ENCODE measurements around the gene CELF2.

CELF2 gene

DNA sequence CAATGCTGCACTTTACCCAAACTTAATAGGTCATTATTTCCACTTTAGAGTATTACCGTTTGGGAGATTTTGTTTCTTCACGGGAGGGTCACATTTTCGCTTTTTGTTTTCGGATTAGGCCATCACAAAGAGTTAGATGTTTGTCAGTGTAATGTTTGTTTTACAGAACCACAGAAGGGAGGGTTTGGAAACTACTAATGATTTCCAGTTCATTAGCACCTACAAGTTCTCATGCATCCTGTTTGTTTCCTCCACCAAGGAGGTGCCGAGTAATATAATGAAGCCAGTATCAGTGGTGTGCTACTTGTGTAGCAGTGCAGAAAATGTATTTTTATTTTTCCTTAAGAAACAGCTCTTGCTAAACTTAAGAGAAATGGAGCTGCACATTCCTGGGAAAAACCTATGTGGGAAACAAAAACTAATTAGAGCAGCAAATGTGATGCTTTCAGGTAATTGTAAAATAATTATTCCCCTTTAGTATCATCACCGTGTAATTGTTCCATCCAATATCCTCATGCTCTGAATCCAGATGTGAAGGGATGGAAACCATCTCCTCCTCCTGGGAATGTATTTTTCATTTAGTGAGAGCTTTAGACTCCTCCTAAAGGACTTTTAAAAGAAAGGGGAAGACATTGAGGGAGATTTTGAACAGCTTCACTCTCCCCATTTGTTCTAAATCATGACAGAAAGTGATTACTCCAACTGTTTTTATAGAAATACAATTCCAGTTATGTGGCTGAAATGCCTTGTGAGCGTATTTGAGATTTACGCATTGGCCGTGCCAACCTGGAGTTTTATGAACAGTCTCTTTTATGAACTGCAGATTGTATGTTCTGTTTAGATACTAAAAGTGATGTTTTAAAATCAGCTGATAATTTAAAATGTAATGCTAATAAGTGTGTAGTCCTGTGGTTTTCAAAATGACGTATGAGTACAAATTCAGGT is 5.6 kb downstream of the CELF2 start:
- DNase-seq (ENCODE audit: low read depth): no peak

DNA sequence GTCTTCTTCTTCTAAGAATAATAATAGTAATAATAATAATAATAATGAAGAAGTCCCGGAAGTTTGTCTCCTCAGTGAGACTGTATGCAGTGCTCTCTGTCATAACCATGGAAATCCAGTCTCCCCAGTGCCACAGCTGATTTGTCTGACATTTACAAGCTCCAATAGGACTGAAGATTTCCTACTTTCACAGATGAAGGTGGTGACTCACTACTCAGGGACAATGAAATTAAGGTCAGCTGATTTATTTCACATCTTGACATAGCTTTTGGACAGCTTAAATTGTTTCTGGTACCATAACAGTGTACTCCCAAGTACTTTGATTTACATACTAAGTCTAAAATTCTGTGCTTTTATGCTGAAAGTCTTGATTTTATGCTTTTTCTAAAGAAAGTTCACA is 6.9 kb downstream of the CELF2 start:
- no peak for DNase-seq (ENCODE audit: low read depth)

DNA sequence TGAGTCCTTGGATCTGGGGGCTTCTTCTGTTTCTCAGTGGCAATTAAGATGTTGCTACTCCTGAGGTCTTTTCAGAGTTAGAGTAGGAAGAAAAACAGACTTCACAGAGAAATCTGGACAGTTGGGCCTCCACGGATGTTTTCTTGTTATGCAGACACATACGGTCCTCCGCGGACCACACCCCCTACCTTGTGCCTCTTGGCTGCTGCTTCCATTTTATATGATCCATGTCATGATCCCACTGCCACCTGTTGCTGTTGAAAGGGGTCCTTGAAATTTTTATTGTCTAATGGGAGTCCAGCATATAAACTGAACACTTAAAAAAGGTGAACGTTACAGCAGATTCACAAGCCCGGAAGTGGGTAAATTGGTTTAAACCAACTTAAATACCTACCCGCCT is 8.3 kb downstream of the CELF2 start:
- no peak for DNase-seq (ENCODE audit: low read depth)

DNA sequence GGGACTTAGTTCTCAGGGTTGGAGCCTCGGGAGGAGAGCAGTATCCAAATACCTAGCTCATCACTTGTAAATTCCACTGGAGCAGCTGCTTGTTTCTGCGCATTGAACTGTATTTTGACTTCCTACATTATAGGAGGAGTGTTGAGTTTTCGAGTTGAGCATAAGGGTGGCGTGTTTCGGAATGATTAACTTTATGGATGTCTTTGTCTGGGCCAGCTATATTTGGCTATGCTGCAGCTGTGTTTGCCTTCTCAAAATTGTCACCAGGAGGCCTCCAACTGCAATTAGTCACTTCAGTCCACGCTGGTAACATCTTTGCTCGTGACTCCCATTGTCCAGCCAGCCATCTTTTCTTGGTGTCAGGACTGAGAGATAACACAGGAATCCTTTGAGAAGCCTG is 9.1 kb downstream of the CELF2 start:
- DNase-seq (ENCODE audit: low read depth): no peak

DNA sequence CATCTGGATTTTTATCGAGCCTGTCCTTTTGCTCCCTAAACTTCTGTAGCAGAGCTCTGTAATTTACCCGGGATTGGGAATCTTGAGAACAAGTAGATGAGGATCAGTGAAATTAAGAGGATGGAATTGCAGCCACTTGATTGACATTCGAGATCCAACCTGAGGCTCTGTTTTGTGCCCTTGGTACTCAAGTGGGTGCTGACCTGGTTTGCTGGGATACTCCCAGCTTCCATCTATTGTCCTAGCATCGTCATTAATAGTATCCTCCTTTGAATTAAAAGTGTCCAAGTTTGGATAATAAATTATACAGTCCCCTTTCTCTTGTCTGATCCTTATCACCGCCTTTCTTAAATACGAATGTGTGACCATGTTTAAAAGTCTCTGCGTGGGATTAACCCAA is 17.1 kb downstream of the CELF2 start:
- DNase-seq (ENCODE audit: low read depth): no peak

DNA sequence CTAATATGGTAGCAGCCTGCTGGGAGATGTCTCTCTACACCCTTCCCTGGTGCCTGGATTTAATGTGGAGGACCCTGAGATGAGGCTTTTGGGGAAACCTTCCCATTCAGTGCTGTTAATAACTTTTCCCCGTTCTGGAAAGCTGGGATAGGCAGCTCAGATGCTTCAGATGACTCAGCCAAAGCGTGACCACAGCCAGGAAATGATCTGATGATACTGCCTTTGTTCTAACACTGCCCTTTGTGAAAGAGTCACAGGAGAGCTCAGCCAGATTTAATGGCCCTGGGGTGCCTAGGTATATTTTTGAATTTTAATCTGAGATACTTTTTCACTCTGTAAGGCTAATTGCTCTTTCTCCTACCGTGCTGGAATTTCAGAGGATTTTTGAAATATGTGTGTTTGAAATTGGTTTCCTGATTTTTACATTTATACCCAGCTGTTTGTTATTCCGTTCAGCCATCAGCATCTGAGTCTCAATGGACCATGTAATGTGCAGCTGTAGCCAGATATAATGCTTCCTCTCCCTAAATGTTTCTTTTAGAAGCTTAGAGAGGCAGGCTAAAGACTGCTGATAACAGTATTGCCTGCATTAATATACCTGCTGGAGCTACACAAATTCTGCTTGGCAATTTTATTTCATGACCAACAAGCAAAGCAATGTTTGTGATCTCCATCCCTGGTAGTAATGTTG is 17.8 kb downstream of the CELF2 start:
- peak; percentile 9 for DNase-seq (ENCODE audit: low read depth)

DNA sequence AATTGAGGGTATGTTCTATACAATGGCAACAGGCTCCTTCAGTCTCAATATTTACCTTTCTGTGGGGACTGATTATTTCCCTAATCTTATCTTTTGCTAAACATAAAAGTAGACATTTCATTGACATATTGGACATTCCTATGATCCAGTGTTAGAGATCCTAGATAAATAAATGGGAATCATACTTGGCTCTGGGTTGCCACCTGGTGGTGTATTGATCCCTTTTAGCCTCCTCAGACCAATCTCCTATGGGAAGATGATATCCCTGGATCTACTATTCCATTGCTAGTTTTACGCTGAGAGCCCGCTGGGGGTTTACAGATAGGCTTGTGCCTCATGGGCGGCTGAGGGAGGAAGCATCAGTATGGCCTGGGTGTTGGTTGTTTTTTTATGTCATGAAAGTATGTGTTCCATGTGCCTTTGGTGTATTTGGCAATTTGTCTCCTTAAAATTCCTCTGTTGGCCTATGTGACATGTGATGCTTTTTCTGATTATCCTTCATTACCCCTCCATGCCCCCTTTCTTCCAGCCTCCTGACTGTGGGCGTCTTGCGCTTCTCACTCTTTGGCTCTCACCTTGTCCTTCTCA is 18.8 kb downstream of the CELF2 start:
- peak; percentile 37 for DNase-seq (ENCODE audit: low read depth)

DNA sequence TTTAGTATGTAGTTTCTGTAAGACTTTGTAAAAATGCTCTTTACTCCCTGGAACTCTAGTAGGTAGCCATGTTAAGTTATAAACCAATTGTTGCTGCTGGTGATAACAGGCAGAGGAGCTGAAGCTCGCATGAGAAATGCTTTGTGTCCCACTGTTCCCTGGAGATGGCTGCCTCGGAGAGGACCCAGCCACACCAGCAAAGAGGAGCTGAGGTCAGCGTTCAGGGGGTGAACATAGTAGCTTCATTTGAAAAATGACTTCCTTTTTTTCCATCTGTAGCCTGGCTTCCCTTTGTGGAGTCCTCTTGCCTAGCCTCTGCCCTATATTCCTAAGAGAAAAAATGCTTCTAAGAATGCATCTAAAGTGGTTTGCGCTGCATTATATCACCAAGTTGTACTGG is 20.3 kb downstream of the CELF2 start:
- no peak for DNase-seq (ENCODE audit: low read depth)

DNA sequence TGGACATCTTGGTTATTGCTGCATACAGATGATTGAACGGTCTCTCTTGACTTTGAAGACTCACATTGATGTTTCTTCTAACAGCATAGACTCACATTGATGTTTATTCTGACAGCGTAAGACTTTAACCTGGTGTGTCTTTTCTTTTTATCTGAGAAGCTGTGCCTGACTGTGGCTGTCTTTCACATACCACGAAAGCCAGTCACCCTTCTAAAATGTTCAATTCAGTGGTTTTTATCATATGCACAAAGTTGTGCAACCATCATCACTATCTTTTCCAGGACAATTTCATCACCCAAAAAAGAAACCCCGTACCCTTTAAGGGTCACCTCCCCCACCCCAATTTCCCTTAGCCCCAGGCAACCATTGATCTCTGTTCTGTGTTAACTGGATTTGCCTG is 24.7 kb downstream of the CELF2 start:
- no peak for DNase-seq (ENCODE audit: low read depth)

DNA sequence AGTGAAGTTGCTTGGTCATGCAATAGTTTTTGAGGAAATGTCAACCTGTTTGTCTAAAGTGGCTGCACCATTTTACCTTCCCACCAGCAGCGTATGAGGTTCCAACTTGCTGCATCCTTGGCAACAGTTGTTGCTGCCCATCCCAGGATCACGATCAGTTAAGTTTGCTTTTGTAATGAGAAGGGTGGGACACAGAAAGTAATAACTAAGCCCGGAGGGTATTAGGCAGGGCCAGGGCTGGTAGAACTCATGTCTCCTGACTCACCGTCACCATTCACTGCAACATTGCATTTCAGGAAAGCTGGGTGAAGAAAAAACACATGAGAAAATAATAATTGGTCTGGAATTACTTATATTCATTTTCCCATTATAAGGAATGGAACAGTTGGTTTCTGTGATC is 25.4 kb downstream of the CELF2 start:
- DNase-seq (ENCODE audit: low read depth): no peak

DNA sequence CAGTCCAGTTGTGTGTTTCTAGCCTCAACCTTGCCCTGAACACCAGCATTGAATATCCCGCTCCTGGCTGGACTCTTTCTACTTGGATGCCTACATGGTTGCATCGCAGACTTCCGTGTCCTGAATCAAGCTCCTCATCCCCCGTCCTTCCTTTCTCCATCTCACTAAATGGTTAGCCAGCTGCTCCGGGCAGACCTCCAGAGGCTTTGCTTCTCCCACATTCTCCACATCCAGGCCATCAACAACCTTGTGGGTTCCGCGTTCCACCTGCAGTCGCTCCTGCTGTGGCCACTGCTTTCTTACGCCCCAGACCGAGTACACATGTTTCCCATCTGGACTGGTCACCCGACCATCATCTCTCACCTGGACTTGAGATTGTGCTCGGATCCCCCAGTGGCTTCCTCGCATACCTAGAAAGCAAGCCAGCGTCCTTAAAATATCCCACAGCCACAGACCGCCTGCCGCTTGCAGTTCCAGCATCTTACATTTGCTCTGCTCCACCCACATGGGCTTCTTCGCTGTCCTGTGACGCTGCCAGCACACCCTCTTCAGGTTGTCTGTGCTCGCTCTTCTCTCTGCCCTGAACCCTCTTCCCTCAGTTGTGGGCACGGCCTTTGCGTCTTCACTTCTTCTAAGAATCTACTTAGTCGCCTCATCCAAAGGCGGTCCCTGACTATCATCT is 25.9 kb downstream of the CELF2 start:
- DNase-seq (ENCODE audit: low read depth): no peak

DNA sequence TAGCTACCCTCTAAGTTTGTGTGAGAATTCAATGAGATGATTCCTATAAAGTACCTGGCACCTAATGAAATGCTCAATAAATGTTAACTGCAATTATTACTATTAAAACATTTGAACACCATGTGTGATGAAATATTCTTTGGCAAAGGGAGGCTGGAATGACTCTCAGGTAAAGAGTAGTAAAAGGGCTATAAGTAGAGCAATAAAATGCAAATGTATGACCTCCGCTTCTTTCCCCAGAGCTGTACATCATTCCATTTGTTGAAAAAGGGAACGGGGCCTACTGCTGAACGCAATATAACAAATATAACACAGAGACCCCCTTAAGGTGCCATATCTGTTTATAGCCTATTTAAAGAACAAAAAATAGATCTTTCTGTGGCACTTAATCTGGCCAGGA is 27.8 kb downstream of the CELF2 start:
- no peak for DNase-seq (ENCODE audit: low read depth)

DNA sequence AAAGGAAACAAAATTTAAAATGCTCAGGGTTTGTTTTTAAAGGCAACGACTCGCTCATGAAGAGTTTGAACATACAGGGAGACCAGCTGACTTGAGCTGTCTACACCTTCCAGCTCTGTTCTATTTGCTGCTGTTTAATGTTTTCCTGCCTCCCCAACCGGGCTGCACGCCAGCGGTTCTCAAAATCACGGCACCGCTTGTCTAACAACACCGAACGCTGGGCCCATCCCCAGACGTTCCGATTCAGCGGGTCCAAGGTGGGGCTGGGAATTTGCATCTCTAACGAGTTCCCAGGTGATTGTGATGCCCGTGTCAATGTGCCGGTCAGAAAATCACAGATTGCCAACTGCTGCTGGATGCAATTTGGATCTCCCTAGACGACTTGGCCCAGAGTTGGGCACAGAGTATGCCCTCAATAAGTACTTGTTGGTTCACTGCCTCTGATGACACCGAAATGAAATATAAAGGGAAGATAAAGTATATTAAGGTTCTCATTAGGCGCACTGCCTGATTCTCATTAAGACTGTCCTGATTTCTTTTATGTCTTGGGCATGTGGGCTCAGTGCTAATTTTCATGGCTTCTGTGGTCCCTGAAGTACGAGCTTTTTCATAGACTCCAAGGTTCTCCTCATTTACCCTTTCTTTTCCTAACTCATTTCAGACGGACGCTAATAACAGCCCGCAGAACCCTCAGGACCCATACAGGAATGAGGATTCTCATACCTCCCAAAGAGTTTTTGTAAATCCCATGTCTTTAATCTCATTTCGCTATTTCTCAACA is 28.5 kb downstream of the CELF2 start:
- no peak for DNase-seq (ENCODE audit: low read depth)

DNA sequence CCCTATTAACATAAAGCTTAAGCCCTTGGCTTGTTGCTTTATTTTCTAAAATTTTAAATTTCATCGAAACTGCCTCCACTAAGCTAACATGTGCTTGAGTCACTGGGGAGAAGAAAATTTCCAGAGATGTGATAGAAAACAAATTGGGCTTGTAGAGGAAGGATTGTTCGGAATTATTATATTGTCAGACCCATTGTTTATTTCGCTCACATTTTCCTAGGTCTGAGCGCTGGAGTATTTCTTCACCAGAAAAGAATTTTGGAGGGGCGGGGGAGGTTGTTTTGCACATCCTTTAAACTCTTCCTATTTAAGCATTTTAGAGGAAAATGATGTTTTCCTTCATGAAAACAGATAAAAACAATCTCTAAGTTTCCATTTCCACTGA is 29.1 kb downstream of the CELF2 start:
- no peak for DNase-seq (ENCODE audit: low read depth)

DNA sequence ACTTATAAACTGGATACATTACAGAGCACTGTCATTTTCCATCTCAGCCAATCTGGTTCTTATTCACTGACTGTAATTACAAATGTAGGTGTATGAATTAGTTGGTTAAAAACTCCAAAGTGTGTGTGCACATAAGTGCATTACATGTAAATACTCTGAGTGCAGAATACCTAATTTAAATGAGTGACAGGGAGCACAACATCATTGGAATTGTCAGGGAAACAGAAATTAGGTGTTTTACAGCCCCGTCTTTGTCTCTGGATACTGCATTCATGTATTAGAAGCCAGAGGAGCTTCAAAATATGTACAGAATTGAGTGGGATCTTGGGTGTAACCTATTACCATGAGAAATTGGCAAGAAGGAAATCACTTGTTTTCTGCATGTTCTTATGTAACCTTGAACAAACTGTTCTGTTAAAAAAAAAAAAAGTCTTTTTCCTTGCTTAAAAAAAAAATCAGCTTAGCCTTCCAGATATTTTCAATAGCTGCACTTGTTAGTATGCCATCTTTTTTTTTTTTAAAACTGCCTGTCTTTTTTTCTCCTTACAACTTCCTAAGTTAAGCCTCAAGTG is 31.1 kb downstream of the CELF2 start:
- DNase-seq (ENCODE audit: low read depth): no peak

DNA sequence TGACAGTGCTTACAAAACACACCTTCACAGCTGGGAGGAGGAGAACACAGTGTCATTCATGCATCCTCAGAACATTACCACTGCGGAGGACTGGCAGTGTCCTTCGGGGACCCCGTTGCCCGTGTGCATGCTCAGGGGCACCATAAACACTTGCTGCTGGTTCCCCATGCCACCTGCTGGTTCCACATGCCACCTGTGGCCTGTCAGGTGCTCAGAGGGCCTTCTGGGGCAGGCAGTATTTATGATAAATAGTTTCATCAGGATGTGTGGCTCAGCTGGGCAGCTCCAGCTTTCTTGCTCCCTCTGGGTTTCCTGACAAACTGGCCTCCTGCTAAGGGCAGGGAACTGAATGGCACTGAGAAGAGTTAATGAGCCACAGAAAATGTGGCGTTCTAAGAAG is 32.1 kb downstream of the CELF2 start:
- DNase-seq (ENCODE audit: low read depth): no peak

DNA sequence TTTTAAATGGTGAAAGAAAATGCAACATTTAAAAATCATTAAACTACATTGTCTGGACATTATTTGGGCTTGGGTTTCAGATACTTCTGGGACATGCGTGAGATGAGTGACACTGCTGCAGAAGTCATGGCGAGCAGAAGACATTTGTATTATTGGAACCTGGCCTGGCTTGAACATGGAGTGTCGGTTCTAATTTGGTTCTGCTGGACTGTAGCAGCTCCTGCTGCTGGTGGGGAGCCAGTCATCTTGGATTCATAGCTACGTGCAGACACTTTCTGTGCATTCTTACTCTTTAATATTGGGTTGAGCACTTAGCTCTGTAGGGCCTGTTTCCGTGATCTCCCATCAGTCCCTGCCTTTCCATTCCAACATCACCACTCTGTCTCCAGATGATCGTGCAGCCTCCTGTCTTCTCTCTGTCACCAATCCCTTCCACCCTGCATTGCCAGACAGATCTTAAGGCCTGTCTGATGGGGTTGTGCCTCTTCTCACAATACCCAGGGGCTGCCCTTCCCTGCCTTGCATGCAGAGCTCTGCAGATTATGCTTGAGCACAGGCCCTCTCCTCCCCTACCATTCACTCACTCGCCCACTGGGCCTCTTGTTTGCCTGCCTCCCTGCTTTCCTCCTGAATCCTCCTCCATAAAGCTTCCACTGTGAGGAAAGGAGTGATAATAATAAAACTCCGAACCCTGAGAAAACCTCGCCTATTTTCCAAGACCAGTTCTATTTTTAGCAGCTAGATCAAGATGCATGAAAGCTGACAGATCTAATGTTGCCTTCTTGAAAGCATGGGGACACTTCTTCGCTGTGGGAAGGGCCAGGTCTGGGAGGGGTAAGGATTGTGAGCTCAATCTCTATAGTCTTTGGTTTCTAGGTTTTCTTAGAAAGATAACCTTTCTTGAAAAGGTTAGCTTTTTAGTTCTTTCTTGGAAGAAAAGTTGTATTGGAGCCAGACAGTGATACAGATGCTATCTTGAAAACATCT is 32.9 kb downstream of the CELF2 start:
- DNase-seq (ENCODE audit: low read depth): no peak

DNA sequence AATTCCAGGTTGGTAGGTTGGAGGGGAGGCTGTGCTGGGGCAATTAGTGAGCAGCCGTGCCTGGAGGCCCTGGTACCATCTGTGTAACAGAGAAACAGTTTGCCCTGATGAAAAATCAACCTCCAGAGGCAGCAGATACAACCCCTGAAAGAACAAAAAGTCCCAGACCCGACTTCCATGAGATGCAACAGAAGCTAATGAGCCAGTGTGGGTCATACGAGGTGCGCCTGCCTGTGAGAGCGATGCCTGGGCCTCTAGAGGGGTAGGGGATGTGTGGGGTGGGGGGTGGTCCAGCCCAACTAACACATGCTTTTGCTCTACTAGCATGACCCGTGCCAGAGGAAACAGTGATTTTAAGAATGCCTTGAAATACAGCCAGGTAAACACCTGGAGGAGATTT is 39.3 kb downstream of the CELF2 start:
- DNase-seq (ENCODE audit: low read depth): no peak

DNA sequence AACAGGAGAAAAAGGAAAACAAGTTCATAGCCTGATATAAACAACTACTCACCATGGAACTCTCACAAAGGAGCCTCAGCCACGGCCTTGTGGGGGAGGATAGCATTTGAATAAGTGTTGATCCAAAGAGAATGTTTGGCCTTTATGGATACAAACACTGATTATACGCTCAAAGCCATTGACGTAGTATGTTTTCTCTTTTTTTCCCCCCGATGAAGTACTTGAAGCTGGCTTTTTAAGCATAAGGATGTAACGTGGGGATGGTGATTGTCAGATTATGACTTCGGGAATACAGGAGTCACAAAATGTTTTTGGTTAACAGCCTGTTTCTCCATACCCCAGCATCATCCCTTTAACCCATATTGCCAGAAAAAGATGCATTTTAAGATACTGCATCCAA is 39.8 kb downstream of the CELF2 start:
- no peak for DNase-seq (ENCODE audit: low read depth)

DNA sequence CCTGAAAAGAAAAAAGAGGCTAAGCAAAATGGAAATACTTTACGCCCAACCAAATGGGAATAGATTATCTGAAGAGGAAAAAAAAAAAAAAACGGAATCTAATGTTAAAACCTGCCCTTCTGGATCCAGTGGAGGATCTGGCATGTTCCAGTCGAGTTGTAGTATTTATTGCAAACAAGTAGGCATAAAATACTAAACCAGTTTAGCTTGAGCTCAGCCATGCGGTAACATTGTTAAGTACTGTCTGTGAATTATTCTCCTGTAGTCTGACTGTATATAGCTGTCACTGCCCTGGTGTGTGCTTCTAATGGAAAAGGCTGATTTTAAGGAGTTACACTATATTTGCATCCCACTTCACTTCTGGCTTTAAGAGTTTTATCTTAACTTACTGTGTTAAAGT is 40.3 kb downstream of the CELF2 start:
- DNase-seq (ENCODE audit: low read depth): no peak
